Stimulated activated CD4-positive, alpha-beta T cell treated with anti-CD3 and anti-CD28 coated beads, Interleukin-4, amount 100 ng/mL, for 24 hours (primary cell): ENCODE data around the gene L3MBTL4.
"Not testable (repeated sequence)": the region's sequence is repeated elsewhere in the genome, so short reads cannot be mapped to it uniquely, and the experiment has no call there.

ENCODE experiments used
- DNase-seq: peaks from one replicate; pipeline ENCODE4 v3.0.0-alpha.2; 2020

The L3MBTL4 gene

DNA sequence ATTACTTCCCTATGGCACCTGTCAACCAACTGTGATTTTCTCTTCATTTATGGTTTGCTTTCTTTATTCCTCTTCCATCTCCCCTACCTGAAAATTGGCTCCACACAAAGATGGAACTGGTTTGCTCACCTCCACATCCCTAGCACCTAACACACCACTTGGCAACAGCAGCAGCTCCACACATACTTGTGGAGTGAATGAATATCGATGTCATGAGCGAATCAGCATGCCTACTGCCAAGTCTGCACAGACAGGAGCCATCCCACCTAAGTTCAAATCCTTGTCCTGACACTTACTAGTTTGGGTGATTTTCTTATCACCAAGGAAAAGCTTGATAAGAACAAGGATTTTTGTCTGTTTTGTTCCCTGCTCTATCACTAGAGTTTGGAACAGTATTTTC, 328.0 kb downstream of the L3MBTL4 start:
- no peak for DNase-seq

DNA sequence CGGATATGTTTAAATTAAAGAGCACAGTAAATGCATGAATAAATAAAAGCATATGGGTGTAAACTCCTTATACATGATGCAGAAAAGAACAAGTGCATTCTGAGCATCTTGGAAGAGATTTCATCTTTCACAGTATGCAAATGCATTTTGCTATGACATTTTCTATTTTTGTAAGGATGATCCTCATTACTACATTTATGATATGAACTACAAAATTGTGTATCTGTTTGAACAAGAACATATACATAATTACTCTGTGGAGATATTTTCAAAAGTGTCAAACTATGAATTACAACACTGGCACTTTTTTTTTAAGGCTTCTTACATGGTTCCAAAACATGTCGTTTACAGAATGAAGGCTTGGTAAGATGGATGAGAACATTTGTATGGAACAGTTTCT, 335.3 kb downstream of the L3MBTL4 start:
- DNase-seq = no peak

DNA sequence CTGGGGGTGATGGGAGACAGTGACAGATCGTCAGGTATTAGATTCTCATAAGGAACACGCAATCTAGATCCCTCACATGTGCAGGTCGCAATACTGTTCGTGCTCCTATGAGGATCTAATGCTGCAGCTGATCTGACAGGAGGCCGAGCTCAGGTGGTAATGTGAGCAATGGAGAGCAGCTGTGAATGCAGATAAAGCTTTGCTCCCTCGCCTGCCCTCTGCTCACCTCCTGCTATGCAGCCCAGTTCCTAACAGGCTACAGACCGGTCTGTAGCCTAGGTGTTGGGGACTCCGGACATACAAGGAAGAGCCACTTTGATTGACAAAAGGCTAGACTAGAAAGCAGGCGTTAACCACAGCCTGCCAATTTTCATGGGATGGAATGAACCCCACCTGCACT, 335.8 kb downstream of the L3MBTL4 start:
- DNase-seq = no peak

DNA sequence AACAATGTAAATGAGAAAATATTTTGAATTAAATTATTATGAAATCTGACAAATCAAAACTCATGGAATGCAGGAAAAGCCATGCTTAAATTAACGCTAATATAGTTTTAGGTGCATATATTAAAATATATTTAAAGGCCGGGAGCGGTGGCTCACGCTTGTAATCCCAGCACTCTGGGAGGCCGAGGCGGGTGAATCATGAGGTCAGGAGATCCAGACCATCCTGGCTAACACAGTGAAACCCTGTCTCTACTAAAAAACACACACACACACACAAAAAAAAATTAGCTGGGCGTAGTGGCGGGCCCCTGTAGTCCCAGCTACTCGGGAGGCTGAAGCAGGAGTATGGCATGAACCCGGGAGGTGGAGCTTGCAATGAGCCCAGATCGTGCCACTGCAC, 342.3 kb downstream of the L3MBTL4 start:
- not testable (repeated sequence) for DNase-seq

DNA sequence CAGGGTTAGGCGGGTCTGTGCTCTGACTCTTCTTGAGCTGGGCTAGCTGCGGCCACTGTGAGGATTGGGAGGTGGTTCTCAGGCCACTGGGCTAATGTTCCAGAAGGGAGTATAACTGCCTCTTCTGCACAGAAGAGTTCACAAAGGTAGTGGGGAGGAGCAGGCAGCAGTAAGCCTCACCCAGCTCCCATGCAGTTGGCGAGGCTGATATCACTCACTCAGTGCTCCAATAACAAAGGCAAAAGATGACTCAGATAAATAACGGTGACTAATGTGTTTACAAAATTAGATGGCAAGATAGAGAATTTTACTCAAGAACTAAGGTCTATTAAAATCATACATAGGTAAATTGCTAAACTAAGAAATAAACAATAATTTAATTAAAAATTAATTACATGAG, 345.2 kb downstream of the L3MBTL4 start:
- DNase-seq = no peak

DNA sequence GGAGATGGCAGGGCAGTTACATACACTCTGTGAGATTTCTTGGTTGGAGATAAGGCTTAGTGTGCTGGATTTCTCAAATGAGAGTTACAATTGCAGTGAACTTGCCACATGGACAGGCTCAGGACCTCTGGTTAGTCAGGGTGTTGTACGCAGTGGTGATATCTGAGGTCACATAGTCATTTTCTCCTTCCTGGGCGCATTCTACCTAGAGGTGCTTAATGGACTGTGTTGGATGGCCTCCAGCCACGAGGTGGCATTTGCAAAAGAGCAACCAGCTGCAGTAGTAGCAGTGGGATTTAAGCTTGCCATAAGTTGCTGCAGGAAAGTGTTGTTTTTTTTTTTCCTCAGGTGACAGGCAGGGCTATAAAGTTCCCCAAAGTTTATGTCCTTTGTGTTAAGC, 345.6 kb downstream of the L3MBTL4 start:
- DNase-seq = no peak

DNA sequence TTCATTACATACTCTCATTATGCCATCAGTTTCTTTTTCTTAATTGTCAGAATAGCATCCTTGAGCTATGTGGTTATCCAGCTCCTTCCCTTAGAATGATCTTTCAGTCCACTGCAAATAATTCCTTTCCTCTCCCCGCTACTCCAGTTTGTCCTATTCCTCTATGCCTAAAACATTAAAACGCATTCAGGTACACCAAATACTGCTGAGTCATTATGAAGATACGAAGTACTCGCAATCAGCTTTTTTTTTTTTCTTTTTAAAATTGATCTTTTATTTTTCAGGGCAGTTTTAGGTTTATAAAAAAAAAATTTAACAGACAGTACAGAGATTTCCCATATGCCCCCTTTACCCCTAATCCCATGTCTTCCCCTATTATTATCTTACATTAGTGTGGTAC, 354.6 kb downstream of the L3MBTL4 start:
- DNase-seq = no peak

DNA sequence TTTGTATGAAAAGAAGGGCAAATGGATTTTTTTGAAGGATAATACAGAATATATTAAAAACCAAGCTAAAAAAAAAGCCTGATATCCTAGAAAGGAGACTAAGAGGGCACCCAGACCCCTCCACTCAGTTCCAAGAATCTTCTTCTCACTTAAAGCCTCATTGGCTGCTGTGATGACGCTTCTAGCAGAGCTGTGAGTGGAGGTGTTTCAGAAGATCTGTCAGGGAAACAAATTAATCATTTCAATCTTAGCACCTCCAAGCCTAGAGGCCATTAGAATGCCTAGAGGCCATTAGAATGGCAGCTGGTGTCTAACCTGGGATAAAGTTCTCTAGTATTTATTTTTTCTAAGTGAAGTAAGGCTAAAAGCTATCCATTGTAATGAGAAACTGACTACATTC, 355.2 kb downstream of the L3MBTL4 start:
- DNase-seq = no peak

DNA sequence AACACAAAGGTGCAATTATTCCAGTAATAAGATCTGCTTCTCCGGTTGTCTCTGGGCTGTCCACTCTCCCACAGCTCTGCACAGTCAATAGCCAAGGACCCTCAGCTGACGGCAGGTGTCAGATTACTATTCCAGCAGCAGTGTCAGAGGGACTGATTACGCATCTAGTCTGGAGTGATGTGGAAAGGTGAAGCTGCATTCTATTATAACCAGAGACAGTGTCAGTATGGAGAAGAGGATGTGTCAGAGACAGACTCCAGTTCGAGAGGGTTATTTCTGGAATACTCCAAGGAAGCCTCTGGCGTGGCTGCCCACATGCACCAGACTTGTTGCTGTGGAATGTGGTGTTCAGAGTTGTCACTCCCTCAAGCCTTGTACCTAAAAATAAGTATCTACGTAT, 355.8 kb downstream of the L3MBTL4 start:
- no peak for DNase-seq

DNA sequence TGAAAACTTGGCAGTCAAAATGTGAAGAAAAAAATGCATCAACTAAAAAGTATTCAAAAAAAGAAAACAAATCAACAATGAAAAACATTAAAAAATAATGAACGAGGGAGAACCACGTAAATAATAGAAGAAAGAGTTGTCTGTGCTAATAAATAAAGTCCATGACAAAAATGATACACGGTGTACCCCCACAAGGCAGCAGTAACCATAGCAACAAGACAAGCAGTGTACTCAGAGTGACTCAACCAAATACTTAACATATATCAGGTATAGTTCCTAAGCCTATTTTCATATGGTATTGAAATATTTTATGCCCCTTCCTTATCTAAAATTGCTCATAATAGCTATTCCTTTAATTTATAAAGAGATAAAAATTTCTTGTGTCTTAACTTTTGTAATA, 357.1 kb downstream of the L3MBTL4 start:
- no peak for DNase-seq

DNA sequence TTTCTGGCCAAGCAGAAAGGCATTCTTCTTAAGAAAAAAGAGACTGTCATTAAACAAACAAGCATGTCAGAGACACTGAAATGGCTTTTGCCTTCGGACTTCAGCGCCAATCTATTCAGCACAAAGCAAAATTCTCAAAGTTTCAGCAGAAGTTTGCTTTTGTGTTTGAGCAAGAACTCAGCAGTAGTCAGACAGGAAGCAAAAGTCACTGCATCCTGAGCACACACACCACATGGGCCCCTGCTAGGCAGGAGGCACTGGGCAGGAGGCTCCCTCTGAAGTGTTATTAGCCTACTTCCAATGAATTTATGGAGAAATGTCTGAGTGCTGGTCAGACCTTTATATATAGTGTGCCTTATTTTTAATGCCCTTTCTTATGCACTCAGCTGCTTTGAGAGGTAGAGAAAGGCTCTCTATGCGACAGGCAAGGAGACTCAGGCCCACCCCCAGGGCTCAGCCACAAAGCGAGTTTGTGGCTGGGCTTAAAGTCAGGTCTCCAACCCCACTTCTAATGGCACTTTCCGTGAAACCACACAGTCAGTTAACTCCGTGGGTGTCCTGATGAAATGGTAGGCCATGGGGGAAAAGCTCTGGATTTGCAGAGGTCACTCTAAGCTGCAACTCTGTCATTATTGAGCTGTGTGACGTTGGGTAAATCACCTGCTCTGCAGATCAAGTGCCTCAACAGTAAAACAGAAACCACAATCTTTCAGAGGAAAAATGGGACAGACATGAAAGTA, 358.4 kb downstream of the L3MBTL4 start:
- DNase-seq = no peak

DNA sequence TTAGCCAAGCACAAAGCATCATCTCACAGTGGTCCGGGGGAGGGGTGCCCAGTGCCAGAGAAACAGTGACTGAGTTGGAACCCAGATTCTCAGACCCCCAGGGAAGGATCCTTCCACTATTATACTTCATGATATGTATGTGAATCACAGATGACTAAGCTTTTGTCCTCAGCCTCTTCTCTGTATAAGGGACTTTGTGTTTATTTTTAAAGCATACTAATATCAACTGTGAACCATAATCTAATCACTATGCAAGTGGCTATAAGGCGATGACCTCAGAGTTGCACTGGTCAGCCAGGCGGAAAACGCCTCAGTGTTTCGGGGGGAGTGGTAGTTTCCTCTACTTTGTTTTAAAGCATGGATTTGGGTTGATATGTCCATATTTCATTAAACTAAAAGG, 359.0 kb downstream of the L3MBTL4 start:
- no peak for DNase-seq

DNA sequence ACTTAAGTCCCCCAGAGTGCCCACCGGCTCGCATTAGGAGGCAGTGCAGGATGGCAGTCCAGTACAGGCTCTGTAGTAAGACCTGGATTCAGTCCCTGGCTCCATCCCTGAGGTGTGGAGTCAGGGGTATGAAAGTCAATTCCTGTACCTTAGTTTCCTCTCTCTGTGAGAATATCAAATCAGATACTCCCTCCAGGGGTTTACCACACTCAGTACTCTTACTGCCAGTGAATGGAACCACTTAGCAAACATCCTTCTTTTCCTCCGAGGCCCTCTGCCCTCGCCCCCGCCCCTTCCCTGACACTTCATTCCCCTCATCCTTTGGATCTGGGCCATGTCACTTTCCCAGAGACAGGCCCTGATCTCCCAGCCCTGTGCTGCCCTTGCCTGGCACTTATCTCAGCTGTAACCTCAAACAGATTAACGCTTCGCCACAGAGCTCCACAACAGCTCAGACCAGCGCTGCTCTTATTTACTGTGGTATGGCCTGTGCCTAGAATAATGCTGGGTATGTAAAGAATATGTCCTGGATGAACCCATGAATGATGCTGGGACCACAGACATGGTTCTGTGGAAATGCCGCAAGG, 360.4 kb downstream of the L3MBTL4 start:
- no peak for DNase-seq

DNA sequence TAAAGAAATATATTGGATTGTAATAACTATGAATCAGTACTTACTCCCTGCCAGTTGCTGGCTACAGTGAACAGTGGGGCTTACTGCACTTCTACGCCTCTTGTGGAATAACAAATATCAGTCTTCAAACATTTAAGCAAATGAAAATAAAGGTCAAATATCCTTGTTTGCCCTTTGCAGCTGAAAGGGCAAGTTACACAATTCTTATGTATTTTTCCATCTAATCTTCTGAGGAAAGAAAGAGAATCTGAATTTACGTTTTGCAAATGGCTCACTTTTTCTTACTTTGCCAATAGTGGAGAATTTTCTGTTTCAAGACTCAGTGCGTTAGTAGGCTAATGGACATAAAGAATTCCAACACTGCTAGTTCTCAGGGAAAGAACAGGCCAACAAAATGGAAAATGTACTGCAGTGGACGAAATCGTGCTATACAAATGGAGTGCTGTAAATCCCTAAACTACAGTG, 362.2 kb downstream of the L3MBTL4 start:
- no peak for DNase-seq

DNA sequence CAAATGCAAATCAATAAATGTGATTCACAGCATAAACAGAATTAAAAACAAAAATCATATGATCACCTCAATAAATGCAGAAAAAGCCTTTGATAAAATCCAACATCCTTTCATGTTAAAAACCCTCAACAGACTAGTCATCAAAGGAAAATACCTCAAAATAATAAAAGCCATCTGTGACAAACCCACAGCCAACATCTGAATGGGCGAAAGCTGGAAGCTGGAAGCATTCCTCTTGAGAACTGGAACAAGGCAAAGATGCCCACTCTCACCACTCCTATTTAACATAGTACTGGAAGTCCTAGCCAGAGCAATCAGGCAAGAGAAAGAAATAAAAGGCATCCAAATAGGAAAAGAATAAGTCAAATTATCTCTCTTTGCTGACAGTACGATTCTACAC, 367.1 kb downstream of the L3MBTL4 start:
- not testable (repeated sequence) for DNase-seq

DNA sequence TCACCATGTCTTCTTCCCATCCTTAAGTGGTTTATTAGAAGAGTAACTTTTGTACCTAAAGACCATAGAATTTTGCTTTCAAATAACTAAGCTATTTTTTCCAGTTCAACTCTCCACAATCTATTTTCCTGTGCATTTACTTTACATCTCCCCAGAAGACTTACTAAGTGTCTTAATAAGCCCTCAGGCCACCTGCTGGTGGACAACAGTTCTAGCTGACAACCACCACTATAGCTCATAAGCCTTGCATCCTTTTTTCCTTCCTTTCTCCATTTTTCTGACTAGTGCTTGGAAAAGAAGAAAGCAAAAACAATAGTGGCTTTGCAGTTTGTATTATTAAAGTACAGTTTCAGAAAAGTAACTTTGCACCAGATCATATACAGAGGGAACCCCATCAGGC, 369.9 kb downstream of the L3MBTL4 start:
- DNase-seq = no peak

DNA sequence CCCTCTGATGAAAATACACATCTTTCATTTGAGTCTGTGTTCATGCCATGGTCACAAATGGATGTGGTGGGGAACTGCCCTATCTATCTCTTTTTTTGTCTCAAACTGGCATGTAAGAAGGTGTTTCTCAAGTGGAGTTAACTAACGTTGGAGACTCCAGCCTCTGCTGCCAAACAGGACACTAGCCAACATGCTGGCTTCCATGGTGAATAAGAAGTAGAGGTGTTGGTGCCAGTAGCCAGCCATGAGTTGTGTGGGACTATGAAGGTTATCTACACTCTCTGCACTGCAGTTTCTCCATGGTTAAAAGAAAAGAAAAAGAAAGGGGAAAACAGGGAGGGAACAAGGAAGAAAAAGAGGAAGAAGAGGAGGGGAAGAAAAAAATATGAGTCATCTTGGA, 370.4 kb downstream of the L3MBTL4 start:
- DNase-seq = no peak

DNA sequence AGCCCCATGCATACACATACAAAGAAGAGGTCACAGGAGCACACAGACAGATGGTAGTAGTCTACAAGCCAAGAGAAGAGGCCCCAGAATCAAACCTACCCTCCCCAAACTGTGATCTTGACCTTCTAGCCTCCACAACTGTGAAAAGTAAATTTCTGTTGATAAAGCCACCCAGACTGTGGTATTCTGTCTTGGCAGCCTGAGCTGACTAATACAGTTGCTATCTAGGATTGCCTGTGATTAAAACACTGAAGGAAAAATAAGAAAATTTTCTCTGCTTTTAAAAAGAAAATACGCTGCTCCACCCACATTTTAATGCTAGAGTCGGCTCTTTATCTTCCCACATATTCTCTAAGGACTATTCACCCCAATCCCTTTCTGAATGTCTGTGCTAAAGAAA, 375.7 kb downstream of the L3MBTL4 start:
- DNase-seq = no peak

DNA sequence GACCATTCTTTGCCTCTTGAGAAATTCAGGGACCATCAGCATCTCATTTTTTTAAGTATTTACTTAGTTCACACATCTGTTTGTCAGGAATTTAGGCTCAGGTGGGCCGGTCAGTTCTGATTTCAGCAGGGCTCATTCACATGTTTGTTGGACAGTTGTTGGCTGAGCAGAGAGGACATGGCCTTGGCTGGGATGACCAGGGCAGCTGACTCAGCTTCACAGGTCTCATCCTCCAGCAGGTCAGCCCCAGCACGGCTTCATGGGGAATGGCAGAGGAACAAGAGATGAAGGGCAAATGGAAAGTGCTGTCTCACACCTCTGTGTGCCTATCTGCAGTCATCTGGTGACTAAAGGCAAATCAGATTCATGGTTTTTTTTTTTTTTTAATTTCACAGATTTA, 383.3 kb downstream of the L3MBTL4 start:
- DNase-seq = no peak

DNA sequence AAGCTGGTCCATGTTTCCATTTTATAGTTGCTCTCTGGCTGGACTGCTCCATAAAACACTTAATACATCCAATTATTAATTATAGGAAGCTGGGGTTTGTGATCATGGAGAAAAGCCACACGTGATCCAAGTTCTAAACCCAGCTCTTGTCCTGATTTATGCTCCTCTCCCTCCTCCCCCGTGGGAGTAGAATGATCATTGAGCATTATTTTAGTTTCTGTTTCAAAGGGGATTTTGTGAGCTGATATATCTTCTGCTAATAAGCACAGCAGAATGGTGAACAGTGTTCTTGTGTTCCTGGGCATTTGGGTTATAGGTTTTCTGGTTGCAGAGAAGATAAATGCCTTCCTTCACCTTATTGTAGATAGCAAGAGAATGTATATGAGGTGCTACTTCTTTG, 383.7 kb downstream of the L3MBTL4 start:
- DNase-seq = no peak

DNA sequence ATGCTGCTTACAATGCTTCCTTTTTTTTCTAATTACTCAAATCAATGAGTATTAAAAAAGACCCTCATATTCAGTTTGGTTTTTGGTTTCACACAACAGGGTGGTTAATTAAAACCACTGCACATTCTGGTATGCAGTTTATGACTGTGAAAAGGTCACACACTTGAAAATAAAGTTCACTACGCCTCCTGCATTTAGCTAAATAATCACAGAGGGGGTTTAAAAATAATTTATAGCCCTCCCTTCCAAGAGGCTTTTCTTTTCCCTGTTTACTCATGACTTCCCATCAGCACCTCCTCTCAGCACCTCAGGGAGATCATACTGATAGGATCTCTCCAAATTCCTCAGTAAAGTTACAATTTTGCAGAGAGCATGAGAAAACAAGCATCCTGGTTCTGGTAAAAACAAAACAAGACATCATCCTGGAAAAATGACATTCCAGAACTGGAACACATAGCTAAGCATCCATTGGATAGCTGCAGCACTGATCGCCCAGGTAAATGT, 389.9 kb downstream of the L3MBTL4 start:
- no peak for DNase-seq

DNA sequence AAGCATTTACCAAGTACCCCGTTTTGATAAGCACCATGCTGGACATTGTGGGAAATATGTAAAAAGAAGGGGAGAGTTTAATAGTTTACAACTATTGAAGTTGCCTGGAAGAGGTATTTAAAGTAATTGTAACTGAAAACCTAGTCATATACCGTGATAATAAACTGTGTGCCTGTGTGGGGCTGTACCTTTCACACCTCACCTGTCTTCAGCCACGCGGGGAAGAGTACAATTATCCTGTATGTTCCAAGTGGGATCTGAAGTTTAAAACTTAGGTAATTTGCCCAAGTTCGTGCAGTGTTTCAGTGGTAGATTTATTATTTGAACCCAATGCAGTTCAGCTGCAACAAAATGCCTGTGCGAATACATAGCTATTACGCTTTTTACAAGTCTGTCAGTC, 391.2 kb downstream of the L3MBTL4 start:
- DNase-seq = no peak

DNA sequence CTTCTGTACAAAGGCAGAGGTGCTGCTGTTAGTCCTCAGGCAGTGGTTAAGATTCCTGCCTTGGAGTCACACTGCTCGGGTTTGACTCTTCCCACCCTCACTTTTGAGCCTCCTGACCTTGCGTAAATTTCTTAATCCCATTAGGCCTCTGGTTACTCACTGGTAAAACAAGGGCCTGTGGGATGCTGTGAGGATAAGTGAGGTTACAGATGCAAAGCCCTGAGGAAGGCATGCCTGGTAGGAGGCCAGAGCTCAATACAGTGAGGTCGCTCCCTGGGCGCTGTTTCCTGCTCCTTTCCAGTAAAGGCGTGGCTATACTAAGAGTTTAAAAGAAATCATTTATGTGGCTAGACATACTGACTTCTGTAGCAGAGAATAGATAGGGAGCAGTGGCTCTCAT, 391.9 kb downstream of the L3MBTL4 start:
- DNase-seq = no peak

DNA sequence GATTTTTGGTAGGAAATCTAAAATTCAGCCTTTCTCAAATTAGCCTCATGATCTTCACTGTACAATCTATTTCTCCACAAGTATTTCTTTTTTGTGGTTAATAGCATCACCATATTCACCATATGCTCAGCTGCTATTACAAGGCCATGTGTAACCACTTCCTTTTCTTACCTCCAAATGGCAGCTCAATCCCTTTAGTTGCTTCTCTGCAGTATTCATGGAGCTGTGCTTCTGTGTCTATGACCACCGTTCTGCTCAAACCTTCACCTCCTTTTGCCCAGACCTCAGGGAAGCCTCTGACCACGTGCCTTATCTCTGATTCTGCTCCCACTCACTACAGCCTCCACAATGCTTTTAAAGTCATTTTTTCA, 392.7 kb downstream of the L3MBTL4 start:
- no peak for DNase-seq
